ENCODE data around the gene GPR62.

GPR62 gene

DNA sequence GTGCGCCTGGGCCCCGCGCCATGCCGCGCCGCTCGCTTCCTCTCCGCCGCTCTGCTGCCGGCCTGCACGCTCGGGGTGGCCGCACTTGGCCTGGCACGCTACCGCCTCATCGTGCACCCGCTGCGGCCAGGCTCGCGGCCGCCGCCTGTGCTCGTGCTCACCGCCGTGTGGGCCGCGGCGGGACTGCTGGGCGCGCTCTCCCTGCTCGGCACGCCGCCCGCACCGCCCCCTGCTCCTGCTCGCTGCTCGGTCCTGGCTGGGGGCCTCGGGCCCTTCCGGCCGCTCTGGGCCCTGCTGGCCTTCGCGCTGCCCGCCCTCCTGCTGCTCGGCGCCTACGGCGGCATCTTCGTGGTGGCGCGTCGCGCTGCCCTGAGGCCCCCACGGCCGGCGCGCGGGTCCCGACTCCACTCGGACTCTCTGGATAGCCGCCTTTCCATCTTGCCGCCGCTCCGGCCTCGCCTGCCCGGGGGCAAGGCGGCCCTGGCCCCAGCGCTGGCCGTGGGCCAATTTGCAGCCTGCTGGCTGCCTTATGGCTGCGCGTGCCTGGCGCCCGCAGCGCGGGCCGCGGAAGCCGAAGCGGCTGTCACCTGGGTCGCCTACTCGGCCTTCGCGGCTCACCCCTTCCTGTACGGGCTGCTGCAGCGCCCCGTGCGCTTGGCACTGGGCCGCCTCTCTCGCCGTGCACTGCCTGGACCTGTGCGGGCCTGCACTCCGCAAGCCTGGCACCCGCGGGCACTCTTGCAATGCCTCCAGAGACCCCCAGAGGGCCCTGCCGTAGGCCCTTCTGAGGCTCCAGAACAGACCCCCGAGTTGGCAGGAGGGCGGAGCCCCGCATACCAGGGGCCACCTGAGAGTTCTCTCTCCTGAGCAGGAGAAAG is 951 bp downstream of the GPR62 start:
- DNase-seq (ENCODE audit: low spot score), result no peak

DNA sequence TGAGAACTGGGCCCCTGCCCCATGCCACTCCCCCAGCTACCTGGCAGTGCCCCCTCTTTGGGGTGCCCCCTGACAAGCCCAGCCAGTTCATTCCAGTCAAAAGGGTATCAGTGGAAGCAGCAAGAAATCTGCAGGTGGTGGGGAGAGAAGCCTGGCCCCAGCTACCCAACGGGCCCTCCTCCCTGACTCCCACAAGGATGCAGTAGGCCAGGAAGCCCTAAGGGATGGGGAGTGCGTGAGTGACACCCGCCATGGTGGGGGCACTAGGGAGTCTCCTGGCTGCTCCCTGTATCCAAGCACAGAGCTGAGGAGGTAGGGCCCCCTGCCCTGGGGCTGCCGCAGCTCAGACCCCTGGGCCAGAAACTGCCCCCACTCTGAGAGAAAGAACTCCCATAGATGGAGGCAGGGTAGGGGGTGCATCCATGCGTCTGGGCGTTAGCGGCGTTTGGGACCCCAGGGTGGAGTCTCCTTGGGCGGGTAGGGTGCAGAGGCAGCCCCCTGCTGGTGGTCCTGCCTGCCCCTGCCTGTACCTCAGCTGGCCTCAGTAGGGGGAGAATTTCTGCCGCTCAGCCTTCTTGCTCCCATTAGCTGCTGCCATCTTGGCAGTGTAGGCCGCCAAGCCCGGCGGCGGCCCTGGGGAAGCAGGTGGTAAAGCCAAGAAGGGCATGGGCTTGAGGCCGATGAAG is 2.5 kb downstream of the GPR62 start:
- no peak for DNase-seq (ENCODE audit: low spot score)

DNA sequence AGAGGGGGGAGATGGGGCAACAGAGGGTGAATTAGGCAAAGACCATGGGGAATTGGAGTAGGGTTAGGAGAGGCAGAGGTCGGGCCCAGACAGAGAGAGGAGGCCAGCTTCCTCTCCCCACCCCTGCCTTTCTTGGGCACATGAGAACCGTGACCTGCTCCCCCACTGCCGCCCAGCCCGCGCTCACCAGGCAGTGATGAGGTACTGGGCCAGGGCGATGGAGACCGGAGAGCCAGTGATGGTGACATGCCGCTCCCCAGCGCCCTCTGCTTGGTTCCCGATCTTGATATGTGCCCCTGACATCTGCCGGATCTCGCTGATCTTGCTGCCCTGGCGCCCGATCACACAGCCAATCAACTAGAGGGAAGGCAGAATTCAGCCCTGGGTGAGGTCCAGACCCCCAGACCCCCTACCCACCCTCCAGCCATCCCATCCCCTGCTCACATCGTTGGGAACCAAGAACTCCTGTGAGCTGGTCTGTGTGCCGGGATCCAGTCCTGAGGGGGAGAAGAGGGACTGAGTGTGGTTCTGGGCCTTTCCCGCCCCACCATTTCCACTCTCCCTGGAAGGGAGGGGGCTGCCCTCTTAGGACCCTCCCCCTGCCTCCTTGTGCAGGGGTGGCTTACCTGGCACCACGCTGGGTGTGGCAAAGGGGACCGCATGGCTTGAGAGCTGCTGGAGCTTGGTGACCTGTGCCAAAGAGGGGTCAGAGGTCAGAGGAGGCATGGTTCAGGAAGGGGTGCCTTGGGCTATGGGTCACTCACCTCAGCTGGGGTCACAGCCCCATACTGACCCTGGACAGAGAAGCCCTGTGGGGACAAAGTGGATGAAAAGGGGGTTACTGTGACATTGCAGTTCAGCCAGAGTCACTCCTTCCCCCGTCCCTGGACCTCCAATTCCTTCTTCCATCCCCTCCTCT is 3.7 kb downstream of the GPR62 start:
- DNase-seq (ENCODE audit: low spot score), result no peak

DNA sequence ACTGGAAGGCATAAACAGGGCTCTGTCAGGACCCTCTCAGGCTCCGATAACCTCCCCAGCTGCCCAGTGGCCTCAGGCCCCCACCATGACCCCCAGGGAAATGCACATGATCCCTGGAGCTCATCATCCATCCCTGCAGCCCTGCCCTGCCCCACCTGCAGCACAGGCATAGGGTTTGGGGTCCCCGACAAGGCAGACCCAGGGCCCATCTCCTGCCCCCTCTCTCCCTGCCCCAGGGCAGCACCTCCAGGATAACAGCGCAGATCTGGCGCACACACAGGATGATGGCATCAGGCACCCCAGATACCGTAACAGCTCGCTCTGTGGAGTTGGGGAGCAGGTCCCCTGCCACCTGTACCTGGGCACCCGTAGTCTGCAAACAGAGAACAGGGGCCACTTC is 4.5 kb downstream of the GPR62 start:
- DNase-seq (ENCODE audit: low spot score), result no peak

DNA sequence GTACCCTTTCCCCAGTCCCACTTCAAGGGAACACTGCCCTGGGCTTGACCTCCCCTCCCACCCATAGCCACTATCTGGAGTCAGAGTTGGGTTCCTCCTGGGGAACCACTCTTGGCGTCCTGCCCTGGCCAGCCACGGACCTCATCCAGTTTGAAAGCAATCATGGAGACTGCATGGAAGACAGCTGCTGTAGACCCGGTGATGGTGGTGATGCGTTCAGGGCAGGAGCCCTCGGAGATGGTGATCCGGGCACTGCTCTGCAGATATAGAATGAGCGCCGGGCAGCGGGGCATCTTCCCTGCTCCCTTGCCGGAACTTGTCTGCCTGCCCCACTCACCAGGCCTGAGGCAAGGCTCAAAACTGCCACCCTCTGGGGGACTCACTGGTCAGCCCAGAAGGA is 5.2 kb downstream of the GPR62 start:
- DNase-seq (ENCODE audit: low spot score), result no peak

DNA sequence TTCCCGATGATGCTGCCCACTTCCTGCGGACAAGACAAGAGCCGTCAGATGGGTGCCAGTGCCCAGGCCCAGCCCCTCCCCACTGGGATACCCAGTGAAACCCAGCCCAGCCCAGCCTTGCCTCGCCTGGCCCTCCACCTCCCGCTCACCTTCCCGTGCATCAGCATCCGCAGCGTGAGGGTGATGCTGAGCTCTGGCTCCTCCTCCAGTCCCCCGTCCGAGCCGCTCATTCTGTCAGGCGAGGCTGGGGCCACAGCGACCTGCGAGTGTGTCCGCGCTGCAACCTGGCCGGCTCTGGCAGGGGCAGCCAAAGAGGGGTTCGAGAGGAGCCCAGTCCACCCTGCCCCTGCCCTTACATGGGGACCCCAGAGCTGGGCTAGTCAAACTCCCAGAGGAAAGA is 5.8 kb downstream of the GPR62 start:
- no peak for DNase-seq (ENCODE audit: low spot score)

DNA sequence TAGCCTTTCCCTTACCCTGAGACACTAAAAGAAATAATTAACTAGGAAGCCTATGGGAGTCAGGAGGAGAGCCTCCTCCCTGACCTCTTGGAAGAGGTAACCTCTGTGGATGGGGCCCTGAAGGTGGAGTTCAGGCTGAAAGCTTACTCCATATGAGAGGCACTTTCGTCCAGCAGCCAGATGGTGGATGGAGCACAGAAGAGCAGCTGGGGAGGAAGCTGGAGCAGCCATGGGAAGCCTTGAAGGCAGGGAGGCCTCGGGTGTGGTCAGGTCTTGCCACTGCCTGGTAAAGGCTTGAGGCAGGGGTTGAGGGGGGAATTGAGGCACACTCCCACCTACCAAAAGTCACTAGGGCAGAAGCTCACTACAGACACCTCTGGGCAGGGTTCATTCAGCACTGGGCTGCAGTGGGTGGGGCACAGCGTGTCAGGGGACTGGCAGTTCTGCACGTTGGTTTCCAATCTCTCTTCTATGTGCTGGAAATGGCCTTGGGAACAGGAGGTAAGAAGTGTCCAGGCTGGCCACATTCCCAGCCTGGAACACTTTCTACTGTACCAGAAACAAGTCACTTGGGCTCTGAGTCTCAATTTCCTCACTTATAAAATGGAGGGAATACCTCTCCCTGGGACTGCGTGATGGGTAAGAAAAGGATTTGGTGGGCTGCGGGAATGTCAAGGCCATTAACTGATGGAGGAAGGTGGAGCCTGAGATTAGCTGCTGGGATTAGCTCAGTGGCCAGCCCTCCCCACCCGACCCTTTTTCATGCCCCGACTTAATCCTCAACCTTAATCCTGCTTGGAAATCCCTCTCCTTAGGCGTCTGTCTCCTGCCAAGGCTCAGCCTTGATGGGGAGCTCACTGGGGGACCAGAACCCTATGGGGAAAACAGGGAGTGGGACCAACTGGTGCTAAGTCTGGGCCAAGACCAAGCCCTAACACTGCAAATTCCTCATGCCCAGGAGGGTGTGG is 6.7 kb downstream of the GPR62 start:
- DNase-seq (ENCODE audit: low spot score), result no peak

DNA sequence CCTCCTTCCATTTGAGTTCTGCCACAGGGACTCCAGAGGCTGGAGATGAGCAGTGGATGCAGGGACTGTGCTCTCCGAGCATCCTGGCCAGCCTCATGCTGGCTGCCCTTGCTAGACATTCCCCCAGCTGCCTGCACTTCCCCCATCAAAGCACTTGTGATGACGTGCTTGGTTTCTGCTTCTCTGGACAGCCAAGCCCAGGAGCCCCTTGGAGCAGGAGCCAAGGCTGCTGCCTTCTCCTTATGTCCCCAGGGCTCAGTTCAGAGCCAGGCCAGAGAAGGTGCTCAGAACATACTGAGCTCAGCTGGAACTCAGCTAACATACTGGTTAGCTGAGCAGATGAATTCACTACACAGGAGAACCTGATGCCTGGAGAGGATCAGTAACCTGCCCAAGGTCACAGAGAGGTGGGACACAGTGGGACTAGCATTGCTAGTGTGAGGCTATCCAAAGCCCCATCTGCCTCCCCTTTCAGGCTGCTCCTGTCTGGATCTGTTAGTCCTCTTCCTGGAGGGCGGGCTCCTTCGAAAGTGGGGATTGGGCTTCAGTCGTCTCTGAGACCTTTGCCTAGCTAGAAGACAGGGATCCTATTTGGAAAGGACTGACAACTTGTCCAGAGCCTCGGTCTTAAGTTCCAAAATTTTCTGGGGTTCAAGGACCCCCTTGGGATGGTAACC is 7.8 kb downstream of the GPR62 start:
- DNase-seq (ENCODE audit: low spot score), result no peak

DNA sequence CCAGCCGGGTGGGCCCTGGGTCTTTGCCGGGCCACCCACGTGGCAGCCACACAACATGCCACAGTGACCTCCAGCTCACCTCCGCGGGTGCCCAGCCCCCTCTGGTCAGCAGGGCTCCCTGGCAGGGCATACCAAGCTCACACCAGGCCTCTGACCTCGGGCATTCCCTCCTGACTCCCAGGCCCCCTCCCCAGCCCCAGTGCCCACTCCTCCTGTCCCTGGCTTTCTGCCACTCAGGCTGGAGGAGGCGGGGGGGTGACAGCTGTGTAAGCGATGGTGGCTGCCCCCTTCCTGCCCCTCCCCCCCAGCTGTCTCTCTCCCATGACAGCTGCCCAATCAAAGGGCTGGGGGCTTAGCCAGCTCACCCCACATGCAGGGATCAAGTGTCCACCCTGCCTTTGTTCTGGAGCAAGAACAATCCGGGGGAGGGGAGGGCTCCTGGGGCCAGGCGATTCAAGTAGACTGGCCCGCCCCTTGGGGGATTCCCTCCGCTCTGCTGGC is 8.8 kb downstream of the GPR62 start:
- no peak for DNase-seq (ENCODE audit: low spot score)

DNA sequence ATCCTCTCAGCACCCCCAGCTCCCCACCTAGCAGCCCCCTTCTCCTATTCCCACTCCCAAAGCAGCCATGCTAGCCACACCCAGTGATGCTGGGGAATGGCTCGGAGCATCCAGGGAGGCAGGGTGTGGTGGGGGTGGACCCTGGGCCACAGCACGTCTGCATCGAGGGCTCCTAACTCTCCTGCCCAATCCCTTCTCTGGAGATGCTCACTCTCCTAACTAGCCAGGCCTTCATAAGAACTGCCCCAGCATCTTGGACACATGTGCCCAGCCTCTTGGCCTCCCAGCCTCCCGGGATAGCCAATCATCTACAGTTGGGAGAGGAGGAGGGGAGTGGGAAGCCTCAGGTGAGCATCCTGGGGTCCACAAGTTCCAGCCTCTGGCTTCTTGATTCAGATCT is 9.3 kb downstream of the GPR62 start:
- no peak for DNase-seq (ENCODE audit: low spot score)

DNA sequence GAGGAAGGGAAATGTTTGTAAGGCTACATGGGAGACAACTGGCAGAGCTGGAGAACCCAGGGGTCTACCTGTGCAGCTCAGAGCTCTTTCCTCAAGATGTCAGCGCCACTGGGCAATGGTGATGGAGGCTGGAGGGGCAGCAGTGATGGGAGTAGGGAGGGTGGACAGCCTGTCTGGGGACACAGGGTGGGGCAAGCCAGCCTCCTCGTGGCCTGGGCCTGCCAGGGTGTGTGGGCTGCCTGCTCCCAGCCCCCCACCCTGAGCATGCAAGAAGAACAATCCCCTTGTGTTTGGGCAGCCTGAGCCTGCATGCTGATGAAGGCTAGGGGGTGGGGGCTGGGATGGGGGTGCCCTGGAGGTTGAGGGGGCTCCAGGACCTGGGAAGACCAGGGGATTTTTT is 10.8 kb downstream of the GPR62 start:
- no peak for DNase-seq (ENCODE audit: low spot score)

DNA sequence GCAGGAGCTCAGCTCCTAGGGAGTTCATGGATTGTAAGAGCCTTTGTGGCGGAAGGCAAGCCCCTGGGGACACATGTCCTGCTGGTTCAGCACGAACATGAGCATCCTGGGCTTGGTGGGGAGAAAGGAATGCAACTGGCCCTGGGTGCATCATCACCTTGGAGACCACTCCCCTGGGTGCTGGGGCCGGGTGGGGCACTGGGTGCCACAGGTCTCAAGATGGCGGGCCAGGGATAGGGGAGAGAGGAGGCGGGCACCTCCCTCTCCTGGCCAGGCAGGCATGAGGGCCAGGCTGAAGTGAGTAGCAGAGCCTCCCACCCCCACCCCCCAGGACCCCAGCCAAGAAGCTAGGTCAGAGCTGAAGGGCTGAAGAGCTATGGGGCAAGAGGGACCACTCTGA is 11.3 kb downstream of the GPR62 start:
- DNase-seq (ENCODE audit: low spot score), result no peak

DNA sequence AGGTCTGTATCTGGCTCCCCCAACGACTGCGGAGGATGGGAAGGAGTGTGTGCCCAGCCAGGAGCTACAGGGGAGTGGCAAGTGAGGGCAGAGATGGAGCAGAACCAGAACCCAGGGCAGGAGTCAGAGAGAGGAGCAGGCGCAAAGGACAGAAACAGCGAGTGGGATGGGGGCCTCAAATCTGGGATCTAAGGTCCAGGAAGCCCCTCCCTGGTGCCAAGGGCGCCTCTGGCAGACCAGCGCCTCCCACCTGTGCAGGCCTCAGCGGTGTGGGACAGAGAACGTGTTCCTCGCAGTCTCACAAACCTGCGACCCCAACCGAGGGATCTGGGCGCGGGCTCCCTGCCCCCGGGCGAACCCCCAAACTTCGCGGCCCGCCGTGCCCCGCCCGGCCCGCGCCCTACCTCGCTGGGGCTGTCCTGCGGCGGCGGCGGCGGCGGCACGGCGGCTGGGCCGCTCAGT is 11.8 kb downstream of the GPR62 start:
- no peak for DNase-seq (ENCODE audit: low spot score)

DNA sequence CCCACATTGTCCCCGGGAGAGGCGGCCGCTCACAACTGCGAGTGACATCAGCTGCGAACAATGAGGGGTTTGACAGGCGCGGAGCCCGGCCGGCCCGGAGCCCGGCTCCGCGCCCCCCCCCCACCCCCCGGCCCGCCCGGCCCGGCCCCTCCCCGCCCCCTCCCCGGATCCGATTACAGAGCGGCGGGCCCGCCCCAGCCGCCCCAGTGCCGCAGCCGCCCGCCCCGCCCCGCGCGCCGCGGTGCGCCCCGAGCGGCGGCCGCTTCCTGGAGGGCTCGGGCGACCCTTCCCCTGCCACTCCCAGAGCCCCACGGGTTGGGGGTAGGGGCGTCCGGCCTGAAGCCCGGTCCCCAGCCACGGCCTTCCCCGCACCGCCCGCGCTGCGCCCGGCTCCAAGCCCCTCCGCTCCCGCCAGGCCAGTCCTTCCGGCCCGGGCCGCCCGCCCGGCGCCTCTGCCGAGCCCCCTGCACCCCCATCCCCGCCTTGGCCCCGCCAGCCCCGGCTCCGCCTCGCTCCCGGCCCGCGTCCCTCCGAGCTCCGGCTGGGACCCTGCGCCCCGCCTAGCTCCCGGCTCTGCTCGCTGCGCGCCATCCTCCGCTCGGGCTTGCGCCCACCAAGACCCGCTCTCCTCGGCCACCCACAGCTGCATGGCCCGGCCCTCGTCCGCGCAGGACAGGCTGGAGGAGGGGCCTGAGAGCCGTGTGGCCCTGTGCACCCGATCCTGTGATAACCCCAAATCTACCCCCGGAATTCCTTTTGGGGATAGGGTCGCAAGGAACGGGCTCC is 12.4 kb downstream of the GPR62 start, which contains the start of gene PCBP4:
PCBP4 (minus strand) TSS at position 71 of the 786 bp plus-strand sequence. CDS start 6,214 bp downstream, outside the sequence.
- DNase-seq (ENCODE audit: low spot score), result no peak

DNA sequence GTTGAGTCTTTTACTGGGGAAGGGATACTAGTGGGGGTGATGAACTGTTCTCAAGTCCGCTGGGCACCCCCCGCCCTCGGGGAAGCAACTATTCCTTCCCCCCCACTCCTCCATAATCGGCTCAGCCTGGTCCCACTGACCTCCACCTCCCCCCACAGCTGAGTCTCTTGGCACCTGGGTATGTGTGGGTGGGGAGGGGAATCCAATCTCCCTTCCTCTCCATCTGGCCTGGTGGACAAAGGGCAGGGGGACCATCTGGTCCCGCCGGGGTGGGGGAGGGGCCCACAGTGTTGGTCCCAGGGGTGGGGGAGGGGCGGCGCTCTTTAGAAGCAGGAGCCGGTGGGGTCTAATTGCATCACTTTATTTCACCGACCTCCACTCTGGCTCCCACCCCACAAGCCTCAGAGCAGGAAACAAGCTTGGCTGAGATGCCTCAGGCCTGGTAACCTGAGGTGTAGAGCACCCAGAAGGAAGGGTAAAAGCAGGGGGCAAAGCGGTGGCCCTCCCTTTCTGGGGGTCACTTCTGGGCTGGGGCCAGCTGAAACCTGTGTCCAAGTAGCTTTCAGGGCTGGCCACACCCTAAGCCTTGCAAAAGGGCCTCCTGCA is 13.1 kb downstream of the GPR62 start:
- DNase-seq (ENCODE audit: low spot score), result no peak

DNA sequence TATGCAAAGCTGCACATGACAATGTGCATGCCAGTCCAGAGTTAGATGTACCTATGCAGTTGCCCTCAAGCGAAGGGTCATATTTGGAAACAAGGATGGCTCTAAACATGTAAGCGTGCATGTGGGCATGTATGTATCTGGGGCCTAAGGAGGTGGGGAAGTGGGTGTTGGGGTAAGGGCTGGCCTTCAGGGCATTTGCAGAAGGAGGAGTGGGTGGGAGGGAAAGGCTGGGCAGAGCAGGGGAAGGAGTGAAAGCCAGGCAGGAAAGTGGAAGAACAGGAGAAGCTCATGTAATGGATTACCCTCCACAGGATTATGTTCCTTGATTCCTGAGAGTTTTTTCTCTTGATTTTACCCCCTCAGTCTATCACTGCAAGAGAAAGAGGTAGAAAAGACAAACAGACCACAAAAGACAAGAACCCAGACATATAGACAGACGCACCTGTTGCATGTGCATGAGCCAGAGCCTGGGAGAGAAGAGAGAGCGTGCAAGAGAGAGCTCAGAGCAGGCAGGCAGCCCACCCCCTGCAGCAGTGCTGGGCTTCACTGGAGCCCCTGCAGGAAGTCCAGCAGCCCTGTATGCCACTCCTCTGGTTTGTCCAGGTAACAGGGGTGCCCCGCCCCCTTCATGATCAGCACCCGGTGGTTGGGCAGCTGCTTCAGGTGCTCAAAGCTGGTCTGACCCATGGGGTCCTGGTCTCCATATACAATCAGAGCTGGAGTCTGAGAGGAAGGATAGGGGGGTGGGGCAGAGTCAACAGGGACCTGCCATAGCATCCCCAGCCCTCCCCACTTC is 13.9 kb downstream of the GPR62 start:
- DNase-seq (ENCODE audit: low spot score), result no peak

DNA sequence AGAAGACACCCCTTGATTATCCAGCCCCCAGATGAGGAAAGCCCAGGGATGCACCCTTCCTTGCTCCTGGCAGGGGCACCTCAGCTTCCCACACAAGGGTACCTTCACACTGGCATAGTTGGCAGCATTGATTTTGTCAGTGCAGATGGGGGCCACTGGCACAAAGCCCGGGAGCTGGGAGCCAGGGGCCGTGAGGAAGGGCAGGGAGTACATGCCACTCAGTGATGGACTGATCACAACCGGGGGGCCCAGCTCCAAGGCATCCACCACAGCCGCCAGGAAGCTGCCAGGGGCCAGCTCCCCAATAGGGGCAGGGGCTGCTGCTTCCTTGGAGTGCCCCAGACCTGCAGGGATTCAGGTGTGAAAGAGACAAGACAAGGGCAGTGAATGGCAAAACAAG is 14.7 kb downstream of the GPR62 start:
- DNase-seq (ENCODE audit: low spot score), result no peak

DNA sequence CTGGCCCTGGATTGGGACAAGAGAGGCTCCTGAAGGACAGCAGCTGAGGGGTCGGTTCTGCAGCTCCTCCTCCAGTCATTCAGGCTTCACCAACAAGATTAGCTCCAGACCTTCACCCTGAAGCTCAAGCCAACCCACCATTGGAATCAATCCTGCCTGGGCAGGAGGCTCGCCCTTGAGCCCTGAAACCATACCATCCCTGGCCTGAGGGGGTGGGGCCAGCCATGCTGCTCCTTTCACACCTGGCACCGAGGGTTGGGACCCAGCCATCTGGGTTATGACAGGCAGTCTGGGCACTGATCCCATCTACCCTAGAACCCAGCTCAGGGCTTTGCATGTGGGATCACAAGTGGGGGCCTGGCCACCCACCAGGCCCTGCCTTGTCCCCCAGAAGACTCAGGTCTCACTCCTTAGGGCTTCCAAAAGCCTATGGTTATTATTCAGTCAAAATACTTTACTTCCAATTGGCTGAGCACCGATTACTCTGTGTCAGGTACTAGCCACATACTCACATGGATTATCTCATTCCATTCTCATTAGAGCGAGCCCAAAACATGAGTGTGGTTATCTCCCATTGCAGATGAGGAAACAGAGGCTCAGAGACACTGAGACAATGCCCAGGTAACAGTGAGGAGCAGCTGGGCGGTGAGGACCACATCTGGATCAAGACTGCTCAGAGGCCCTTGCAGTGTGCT is 15.6 kb downstream of the GPR62 start:
- DNase-seq (ENCODE audit: low spot score), result no peak
